HG02943 (cell line): Measurements from ENCODE around the gene CDX1.

ENCODE experiments used
- ATAC-seq: cut with Tn5 transposase; IDR thresholded peaks from one replicate; pipeline ENCODE4 v1.9.1; 2021; ENCODE audit warnings: mild to moderate bottlenecking, low read depth, moderate library complexity; ENCODE audit not compliant: unreplicated experiment

Gene CDX1

GRCh38 chr5:150180241-150181026 is 13.9 kb downstream of the CDX1 start:
- no peak for ATAC-seq

- ATAC-seq: no peak
Observed at GRCh38 chr5:150181027-150181426, 14.4 kb downstream of the CDX1 start.

GRCh38 chr5:150181766-150182545 is 15.4 kb downstream of the CDX1 start:
- no peak for ATAC-seq

DNA sequence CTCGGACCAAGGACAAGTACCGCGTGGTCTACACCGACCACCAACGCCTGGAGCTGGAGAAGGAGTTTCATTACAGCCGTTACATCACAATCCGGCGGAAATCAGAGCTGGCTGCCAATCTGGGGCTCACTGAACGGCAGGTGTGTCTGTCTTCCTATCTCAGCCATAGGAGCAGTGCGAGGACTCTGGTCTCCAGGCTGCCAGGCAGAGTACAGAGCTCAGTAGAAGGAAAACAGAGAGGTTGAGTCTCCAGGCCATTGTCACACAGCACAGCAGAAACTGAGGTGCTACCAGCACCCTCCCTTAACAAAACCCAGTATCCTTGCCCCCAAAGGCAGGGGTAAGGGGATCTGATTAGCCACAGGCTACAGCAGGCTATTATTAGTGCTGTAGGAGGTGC is 16.2 kb downstream of the CDX1 start:
- no peak for ATAC-seq

DNA sequence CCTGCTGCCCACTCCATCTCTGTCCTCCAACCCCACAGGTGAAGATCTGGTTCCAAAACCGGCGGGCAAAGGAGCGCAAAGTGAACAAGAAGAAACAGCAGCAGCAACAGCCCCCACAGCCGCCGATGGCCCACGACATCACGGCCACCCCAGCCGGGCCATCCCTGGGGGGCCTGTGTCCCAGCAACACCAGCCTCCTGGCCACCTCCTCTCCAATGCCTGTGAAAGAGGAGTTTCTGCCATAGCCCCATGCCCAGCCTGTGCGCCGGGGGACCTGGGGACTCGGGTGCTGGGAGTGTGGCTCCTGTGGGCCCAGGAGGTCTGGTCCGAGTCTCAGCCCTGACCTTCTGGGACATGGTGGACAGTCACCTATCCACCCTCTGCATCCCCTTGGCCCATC is 16.9 kb downstream of the CDX1 start:
- no peak for ATAC-seq

GRCh38 chr5:150184006-150184405 is 17.4 kb downstream of the CDX1 start:
- no peak for ATAC-seq

- no peak for ATAC-seq
Observed at GRCh38 chr5:150184990-150185912, 18.7 kb downstream of the CDX1 start.

GRCh38 chr5:150186137-150186536 is 19.6 kb downstream of the CDX1 start:
- ATAC-seq: no peak

GRCh38 chr5:150186897-150187296 is 20.3 kb downstream of the CDX1 start:
- no peak for ATAC-seq

- no peak for ATAC-seq
Observed at GRCh38 chr5:150188146-150188842, 21.7 kb downstream of the CDX1 start.

- ATAC-seq: no peak
Observed at GRCh38 chr5:150189326-150189725, 22.7 kb downstream of the CDX1 start.

DNA sequence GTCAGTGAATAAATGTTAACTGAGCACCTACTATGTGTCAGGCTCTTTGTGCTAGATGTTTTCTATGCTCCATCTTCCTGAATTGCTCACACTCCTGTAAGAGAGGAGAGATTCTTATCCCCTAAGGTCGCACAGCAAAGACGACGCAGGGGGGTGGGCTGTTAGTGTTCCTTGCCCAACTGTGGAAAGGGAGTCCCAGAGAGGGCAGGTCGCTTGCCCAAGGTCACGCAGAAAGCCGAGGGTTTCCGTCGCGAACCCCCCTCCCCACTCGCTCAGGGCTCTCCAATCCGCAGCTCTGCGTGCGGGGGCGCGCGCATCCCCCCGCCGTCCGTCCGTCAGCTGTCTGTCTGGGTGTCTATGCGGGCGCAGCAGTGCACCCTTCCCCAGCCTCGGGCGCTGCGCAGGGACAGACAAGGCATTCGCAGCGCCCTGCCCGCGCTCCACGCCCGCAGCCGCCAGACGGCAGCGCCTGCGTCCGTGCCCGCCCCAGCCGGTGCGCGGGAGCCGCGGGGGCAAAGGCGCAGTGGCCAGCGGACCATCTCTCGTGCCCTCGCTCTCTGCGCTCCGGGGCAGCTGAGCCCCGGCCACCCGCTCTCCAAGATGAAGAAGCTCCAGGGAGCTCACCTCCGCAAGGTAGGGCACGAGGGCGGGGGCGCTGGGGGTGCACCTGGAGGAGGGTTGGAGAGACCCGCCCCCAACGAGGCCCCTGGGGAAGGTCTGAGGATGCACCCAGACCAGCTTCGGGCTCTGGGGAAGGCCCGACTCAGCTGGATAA is 23.3 kb downstream of the CDX1 start, which contains the start of gene SLC6A7:
TSS of gene SLC6A7 (plus strand) at position 335 of the 775 bp plus-strand sequence. CDS start at position 601, 266 bp downstream.
- ATAC-seq: no peak

DNA sequence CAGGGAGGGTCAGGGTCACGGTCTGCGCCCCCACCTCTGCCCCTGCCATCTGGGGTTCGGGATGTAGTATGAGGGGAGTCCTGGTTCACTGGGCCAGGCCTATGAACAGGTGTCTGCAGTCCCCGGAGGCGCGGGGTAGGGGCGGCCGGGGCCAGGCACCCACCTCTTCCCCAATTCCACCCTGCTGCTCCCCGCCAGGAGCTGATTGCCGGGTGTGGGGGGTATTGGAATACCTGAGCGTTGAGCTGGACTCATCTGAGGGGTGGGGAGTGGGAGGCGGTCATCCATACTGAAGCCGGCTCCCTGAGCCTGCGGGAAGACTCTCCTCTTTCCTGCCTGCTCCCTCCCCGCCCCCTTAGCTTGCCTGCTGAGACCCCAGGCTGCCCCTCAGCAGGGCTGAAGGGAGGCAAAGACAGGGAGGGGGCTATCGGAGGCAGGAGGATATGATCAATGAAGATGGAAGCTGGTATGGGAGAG is 24.0 kb downstream of the CDX1 start:
- no peak for ATAC-seq

GRCh38 chr5:150190987-150191386 is 24.4 kb downstream of the CDX1 start:
- ATAC-seq: no peak

DNA sequence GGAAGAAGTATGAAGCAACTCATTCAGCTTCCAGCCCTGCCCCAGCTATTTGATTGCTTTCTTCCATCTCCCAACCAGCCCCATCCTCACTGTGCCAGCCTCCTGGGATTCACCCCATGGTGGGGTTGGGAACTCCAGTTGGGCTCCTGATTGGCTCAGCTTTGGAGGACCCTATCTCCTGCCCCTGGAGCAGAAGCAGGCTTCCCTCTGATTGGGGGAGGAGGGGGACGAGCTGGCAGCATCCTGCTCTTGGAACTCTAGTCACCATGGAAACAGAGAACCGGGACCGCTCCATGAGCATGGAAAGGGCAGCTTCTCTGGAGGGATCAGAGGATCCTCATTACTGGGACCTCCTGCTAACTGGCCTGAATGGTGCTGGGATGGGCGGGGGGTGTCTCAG is 25.9 kb downstream of the CDX1 start:
- no peak for ATAC-seq

DNA sequence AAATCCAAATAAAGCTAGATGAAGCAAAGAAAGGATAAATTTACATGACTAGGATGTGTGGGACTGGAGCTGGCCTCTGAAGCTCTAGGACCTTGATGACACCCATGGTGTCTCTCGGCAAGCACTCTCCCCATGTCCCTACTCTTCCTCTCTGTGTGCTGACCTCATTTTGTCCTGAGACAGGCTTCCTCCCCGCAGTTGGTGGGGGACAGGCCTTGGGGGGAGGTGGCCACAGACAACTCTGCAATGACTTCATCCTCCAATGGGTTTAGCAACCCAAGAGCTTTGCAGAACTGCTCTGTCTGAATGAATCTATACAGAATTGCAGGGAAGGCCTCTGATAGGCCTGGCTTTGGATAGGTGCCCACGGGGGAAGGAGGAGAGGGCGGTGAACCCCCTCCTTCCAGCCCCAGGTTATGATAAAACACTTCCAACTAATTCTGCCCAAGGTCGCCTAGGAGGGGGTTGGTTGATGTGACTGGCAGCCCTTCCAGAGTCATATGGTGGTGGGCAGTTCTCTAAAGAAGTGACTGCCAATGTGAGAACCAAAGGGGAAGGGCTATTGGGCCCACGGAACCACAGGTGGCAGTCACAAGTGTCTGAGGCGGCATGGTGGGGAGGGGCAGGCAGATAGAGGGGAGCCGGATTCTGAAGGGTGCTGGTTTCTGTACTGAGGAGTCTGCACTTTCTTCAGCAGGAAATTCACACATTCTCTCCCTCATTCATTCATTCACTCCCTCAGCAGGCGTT is 29.3 kb downstream of the CDX1 start:
- no peak for ATAC-seq

GRCh38 chr5:150196514-150196913 is 29.9 kb downstream of the CDX1 start:
- no peak for ATAC-seq

GRCh38 chr5:150196986-150197385 is 30.4 kb downstream of the CDX1 start:
- ATAC-seq: no peak

- no peak for ATAC-seq
Observed at GRCh38 chr5:150197476-150197875, 30.9 kb downstream of the CDX1 start.
